B cell (primary cell): Measurements from ENCODE around the gene KCTD12. TPM values are rescaled to one million over a fixed set of nuclear protein-coding genes. Genes with fewer than 3 reads are reported as not detected.

Experiments
- ATAC-seq: fragments of 200-7000 bp; cut with Tn5 transposase; one replicate; pipeline ENCODE4 v1.10.0; 2021; ENCODE audit warnings: low read depth, mild to moderate bottlenecking, moderate number of reproducible peaks, moderate library complexity
- CTCF ChIA-PET: fragments of 350-600 bp; sonication (Branson Sonifier 250); formaldehyde crosslinking; loops from one replicate; lab custom pipeline; 2021; ENCODE audit warnings: antibody characterized with exemption, inconsistent platforms; lab: Charles Lee
- POLR2A ChIA-PET: fragments of 350-600 bp; sonication (Branson Sonifier 250); formaldehyde crosslinking; loops from one replicate; lab custom pipeline; 2021; ENCODE audit warnings: antibody characterized with exemption; lab: Charles Lee
- DNase-seq: peaks from one replicate; pipeline ENCODE4 v3.0.0; 2013
- H2AFZ ChIP-seq: 2 replicates; pipeline ENCODE4 v1.6.1; 2012; ENCODE audit warnings: mild to moderate bottlenecking, low read depth, low read length; ENCODE audit not compliant: insufficient read depth, poor library complexity, severe bottlenecking
- H3K27ac ChIP-seq, 2 donors: 1 replicate in 1 of 2; 2 replicates in 1 of 2; pipeline ENCODE4 v1.5.1; 2012 to 2013; ENCODE audit warnings: low read length in 2 of 2, mild to moderate bottlenecking in 2 of 2, moderate library complexity in 1 of 2
- H3K27me3 ChIP-seq, 4 experiments: fragments of 200-600 bp in 1 of 4; sonication (generic) in 1 of 4; replicated peaks in 1 of 4; 1 replicate in 2 of 4; 2 replicates in 2 of 4; pipeline versions ENCODE4 v1.6.1 to v1.7.0; 2013 to 2016; ENCODE audit warnings: low read length in 3 of 4, mild to moderate bottlenecking in 2 of 4, mixed read lengths in 1 of 4, moderate library complexity in 1 of 4; ENCODE audit not compliant: insufficient read depth in 4 of 4, control insufficient read depth in 3 of 4; ENCODE audit errors: control extremely low read depth in 1 of 4
- H3K36me3 ChIP-seq, 2 experiments: replicated peaks in 1 of 2; 1 replicate in 1 of 2; 2 replicates in 1 of 2; pipeline versions ENCODE4 v1.6.1 to v1.7.1; 2013; ENCODE audit warnings: low read length in 1 of 2; ENCODE audit not compliant: insufficient read depth in 2 of 2, control insufficient read depth in 1 of 2; ENCODE audit errors: control extremely low read depth in 1 of 2, extremely low read depth in 1 of 2
- H3K4me1 ChIP-seq, 2 donors: fragments of 200-600 bp in 1 of 2; sonication (generic) in 1 of 2; 1 replicate in 1 of 2; 2 replicates in 1 of 2; pipeline versions ENCODE4 v1.5.1 to v1.6.1; 2013 to 2017; ENCODE audit warnings: low read length in 2 of 2; ENCODE audit not compliant: control insufficient read depth in 2 of 2, insufficient read depth in 2 of 2
- H3K4me2 ChIP-seq: replicated peaks from 2 replicates; pipeline ENCODE3; 2012; ENCODE audit warnings: mild to moderate bottlenecking, low read depth, low read length; ENCODE audit not compliant: poor library complexity, severe bottlenecking
- H3K4me3 ChIP-seq, 5 experiments: fragments of 200-600 bp in 1 of 5; sonication (generic) in 1 of 5; 1 replicate in 3 of 5; 2 replicates in 2 of 5; pipeline versions ENCODE4 v1.5.1 to v1.7.0; 2011 to 2016; ENCODE audit warnings: low read length in 4 of 5, mild to moderate bottlenecking in 4 of 5, low read depth in 2 of 5, control low read depth in 1 of 5, moderate library complexity in 1 of 5; ENCODE audit not compliant: insufficient read depth in 1 of 5; ENCODE audit errors: control extremely low read depth in 1 of 5, extremely low read depth in 1 of 5
- H3K79me2 ChIP-seq: fragments of 200-600 bp; sonication (generic); one replicate; pipeline ENCODE4 v1.6.0; 2016; ENCODE audit warnings: low read length; ENCODE audit not compliant: control insufficient read depth, insufficient read depth
- H3K9ac ChIP-seq: fragments of 200-600 bp; sonication (generic); 2 replicates; pipeline ENCODE4 v1.6.1; 2017; ENCODE audit warnings: mild to moderate bottlenecking, low read length, moderate library complexity
- H3K9me3 ChIP-seq, 3 donors: one replicate each; pipeline versions ENCODE4 v1.6.1 to v1.7.1; 2013; ENCODE audit warnings: low read length in 2 of 3; ENCODE audit not compliant: control insufficient read depth in 2 of 3, insufficient read depth in 1 of 3; ENCODE audit errors: control extremely low read depth in 1 of 3
- H4K20me1 ChIP-seq: 2 replicates; pipeline ENCODE4 v1.6.0; 2012; ENCODE audit warnings: mild to moderate bottlenecking, low read length; ENCODE audit not compliant: insufficient read depth, control insufficient read depth, poor library complexity, severe bottlenecking
- H3K27ac Mint-ChIP-seq: one replicate; pipeline ENCODE4 v1.8.0; 2021; ENCODE audit warnings: mixed read lengths
- H3K27me3 Mint-ChIP-seq: one replicate; pipeline ENCODE4 v1.8.0; 2021; ENCODE audit warnings: mixed read lengths
- H3K4me1 Mint-ChIP-seq: one replicate; pipeline ENCODE4 v1.8.0; 2021; ENCODE audit warnings: mixed read lengths
- H3K4me3 Mint-ChIP-seq: one replicate; pipeline ENCODE4 v1.8.0; 2021; ENCODE audit warnings: mixed read lengths
- H3K9me3 Mint-ChIP-seq: one replicate; pipeline ENCODE4 v1.8.0; 2022; ENCODE audit warnings: mixed read lengths; ENCODE audit not compliant: insufficient read depth
- CTCF ChIP-seq: fragments of 200-600 bp; IDR thresholded peaks from one replicate; pipeline ENCODE4 v1.8.0; 2022; ENCODE audit warnings: antibody characterized with exemption, mild to moderate bottlenecking
- EZH2 ChIP-seq: IDR thresholded peaks from 2 replicates; pipeline ENCODE4 v1.6.1; 2012; ENCODE audit warnings: borderline replicate concordance, low read depth, mild to moderate bottlenecking, moderate library complexity, low read length; ENCODE audit not compliant: insufficient read depth, poor library complexity, severe bottlenecking
- WGBS: methylation state at CpG from one replicate; pipeline ENCODE4 v1.1.5; 2013; ENCODE audit warnings: missing lambda C conversion rate; ENCODE audit not compliant: insufficient coverage; 5-methylcytosine and 5-hydroxymethylcytosine counted together
- intact Hi-C: fragments of 100-400 bp; cut with micrococcal nuclease; formaldehyde crosslinking; loops from one replicate; pipeline ENCODE4 v1.10.0; 2022
- polyA plus RNA-seq: library from polyadenylated mRNA; depleted of rRNA; stranded (reverse); fragments of >200 nt; gene quantifications from 2 replicates; pipeline ENCODE4 v1.2.3, GENCODE V29; 2012
- total RNA-seq, 2 donors: library from RNA; stranded (reverse); fragments of 120-200 nt in 1 of 2; gene quantifications; 1 replicate in 1 of 2; 2 replicates in 1 of 2; pipeline versions ENCODE4 v1.2.3 to v1.2.4, GENCODE V29; 2013 to 2022

The KCTD12 gene
- total and polyA plus RNA-seq, 2 donors (not counting 1 experiment from before 2014, with no cell fraction given), result 1.8 to 6.2 TPM

GRCh38 chr13:76927955-76928354, 41.8 kb upstream of the KCTD12 start:
- H3K9me3 Mint-ChIP-seq, result no peaks in the 10 kb centered on the region
- Histone ChIP-seq H3K36me3 (no peaks in the 10 kb centered on the region), H3K9ac (no peak overlapping the region), H4K20me1 (no peaks in the 10 kb centered on the region), H3K79me2 (no peaks in the 10 kb centered on the region), H3K4me1 (no peaks in the 10 kb centered on the region), H3K9me3 (peaks cover 0 to 3% (median 0%) of the 10 kb centered on the region in 3 donors), H3K4me2 (no peak overlapping the region), H2AFZ (no peak overlapping the region), H3K27me3 (peaks cover 0 to 2% (median under 1%) of the 10 kb centered on the region in 4 experiments), H3K4me3 (no peak overlapping the region), H3K27ac (no peak overlapping the region)
- 51% methylated on average over 3 of the region's 5 CpGs for WGBS
- ChIA-PET POLR2A (no interaction called here), CTCF (no interaction called here)
- ATAC-seq, result no peak
- peaks cover 9% of the 10 kb centered on the region for H3K27me3 Mint-ChIP-seq
- no peak for DNase-seq
- no peak overlapping the region for H3K27ac Mint-ChIP-seq
- no peak overlapping the region for H3K4me3 Mint-ChIP-seq
- H3K4me1 Mint-ChIP-seq, result no peaks in the 10 kb centered on the region
- intact Hi-C loops, result no loop called here
- TF ChIP-seq EZH2, result no peak
- no peak for TF ChIP-seq CTCF

- no peak for ATAC-seq
- H3K4me3 ChIP-seq, result no peak overlapping the region
- H3K4me1 Mint-ChIP-seq, result no peaks in the 10 kb centered on the region
- H3K27ac ChIP-seq, result no peak overlapping the region
- peaks cover 4% of the 10 kb centered on the region for H3K9me3 Mint-ChIP-seq
- peaks cover 0 to 3% (median 0%) of the 10 kb centered on the region in 4 experiments for H3K27me3 ChIP-seq
- no peaks in the 10 kb centered on the region for H3K9me3 ChIP-seq
- H3K36me3 ChIP-seq, result no peaks in the 10 kb centered on the region
- intact Hi-C loops, result no loop called here
- no peaks in the 10 kb centered on the region for H3K79me2 ChIP-seq
- no peaks in the 10 kb centered on the region for H4K20me1 ChIP-seq
- H3K4me3 Mint-ChIP-seq, result no peak overlapping the region
- H3K4me2 ChIP-seq, result no peak overlapping the region
- no peak overlapping the region for H3K27ac Mint-ChIP-seq
- POLR2A ChIA-PET, result no interaction called here
- peaks cover 13% of the 10 kb centered on the region for H3K27me3 Mint-ChIP-seq
- H2AFZ ChIP-seq, result no peak overlapping the region
- H3K9ac ChIP-seq, result no peak overlapping the region
- DNase-seq, result no peak
- no CpG with 5 or more reads among the region's 1 CpG for WGBS
- H3K4me1 ChIP-seq, result no peaks in the 10 kb centered on the region
- TF ChIP-seq CTCF, result no peak
- no peak for TF ChIP-seq EZH2
- CTCF ChIA-PET, result no interaction called here
Observed at GRCh38 chr13:76925115-76925514, 38.9 kb upstream of the KCTD12 start.
